IMR-90 (cell line): ENCODE measurements around the gene ZNF443.

Source experiments
- BHLHE40 ChIP-seq: fragments of 150-350 bp; IDR thresholded peaks from 2 replicates; pipeline ENCODE4 v1.6.1; 2016; ENCODE audit warnings: mild to moderate bottlenecking, low read depth, low read length
- CHD1 ChIP-seq: IDR thresholded peaks from 2 replicates; pipeline ENCODE4 v1.6.1; 2012; ENCODE audit warnings: low read depth, low read length, improper control_type of control experiment
- FOS ChIP-seq: fragments of 150-350 bp; IDR thresholded peaks from 2 replicates; pipeline ENCODE4 v1.6.1; 2016; ENCODE audit warnings: low read depth, low read length
- SMC3 ChIP-seq: fragments of 150-350 bp; IDR thresholded peaks from 2 replicates; pipeline ENCODE4 v1.6.1; 2016; ENCODE audit warnings: low read depth, mild to moderate bottlenecking, antibody characterized with exemption, low read length, moderate library complexity
- TF ChIP-seq, protein P1 (sequence below): conservative IDR thresholded peaks from 2 replicates; pipeline ENCODE4 v1.5.1; 2012; ENCODE audit warnings: mild to moderate bottlenecking, low read depth, low read length, improper control_type of control experiment

DNA sequence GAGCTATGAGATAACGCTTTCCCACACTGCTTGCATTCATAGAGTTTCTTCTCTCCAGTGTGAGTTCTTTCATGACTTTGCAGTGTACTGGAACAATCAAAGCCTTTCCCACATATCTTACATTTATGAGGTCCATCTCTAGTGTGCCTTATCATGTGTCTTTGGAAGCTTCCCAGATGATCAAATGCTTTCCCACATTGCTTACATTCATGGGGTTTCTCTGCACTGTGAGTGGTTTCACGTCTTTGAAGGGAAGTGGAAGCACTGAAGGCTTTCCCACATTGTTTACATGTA, 60.4 kb downstream of the ZNF443 start:
- TF ChIP-seq CHD1 (no peak), FOS (no peak), SMC3 (no peak), BHLHE40 (no peak)
- TF ChIP-seq, protein P1, sequence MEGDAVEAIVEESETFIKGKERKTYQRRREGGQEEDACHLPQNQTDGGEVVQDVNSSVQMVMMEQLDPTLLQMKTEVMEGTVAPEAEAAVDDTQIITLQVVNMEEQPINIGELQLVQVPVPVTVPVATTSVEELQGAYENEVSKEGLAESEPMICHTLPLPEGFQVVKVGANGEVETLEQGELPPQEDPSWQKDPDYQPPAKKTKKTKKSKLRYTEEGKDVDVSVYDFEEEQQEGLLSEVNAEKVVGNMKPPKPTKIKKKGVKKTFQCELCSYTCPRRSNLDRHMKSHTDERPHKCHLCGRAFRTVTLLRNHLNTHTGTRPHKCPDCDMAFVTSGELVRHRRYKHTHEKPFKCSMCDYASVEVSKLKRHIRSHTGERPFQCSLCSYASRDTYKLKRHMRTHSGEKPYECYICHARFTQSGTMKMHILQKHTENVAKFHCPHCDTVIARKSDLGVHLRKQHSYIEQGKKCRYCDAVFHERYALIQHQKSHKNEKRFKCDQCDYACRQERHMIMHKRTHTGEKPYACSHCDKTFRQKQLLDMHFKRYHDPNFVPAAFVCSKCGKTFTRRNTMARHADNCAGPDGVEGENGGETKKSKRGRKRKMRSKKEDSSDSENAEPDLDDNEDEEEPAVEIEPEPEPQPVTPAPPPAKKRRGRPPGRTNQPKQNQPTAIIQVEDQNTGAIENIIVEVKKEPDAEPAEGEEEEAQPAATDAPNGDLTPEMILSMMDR: no peak
